Bronchial epithelial cell (primary cell): Measurements from ENCODE around the gene TFF2. TPM values are rescaled to one million over a fixed set of nuclear protein-coding genes. Genes with fewer than 3 reads are reported as not detected.

ENCODE experiments used
- DNase-seq: peaks from one replicate; pipeline ENCODE4 v3.0.0-alpha.2; 2010; ENCODE audit warnings: low read depth
- FAIRE-seq: peaks from 2 replicates; lab custom pipeline; 2011; peaks lifted over from hg19 to GRCh38; lab: Jason Lieb, UNC
- H3K27me3 ChIP-seq: 2 replicates; pipeline ENCODE4 v1.5.1; 2011; ENCODE audit warnings: low read length; ENCODE audit not compliant: control insufficient read depth, insufficient read depth
- H3K36me3 ChIP-seq: 2 replicates; pipeline ENCODE4 v1.5.1; 2011; ENCODE audit warnings: low read length; ENCODE audit not compliant: control insufficient read depth, insufficient read depth
- H3K4me3 ChIP-seq: 2 replicates; pipeline ENCODE4 v1.5.1; 2011; ENCODE audit warnings: mild to moderate bottlenecking, low read depth, low read length, control low read depth
- CTCF ChIP-seq: IDR thresholded peaks from 2 replicates; pipeline ENCODE4 v1.5.1; 2011; ENCODE audit warnings: mild to moderate bottlenecking, moderate library complexity, low read length, control low read depth, inconsistent platforms; ENCODE audit not compliant: insufficient read depth, severe bottlenecking
- total RNA-seq: library from RNA; depleted of rRNA; stranded (reverse); fragments of >200 nt; gene quantifications from 2 replicates; pipeline ENCODE4 v1.2.1, GENCODE V29; 2014

Gene TFF2
- total RNA-seq, 1 donor from 2014 or later: not detected

DNA sequence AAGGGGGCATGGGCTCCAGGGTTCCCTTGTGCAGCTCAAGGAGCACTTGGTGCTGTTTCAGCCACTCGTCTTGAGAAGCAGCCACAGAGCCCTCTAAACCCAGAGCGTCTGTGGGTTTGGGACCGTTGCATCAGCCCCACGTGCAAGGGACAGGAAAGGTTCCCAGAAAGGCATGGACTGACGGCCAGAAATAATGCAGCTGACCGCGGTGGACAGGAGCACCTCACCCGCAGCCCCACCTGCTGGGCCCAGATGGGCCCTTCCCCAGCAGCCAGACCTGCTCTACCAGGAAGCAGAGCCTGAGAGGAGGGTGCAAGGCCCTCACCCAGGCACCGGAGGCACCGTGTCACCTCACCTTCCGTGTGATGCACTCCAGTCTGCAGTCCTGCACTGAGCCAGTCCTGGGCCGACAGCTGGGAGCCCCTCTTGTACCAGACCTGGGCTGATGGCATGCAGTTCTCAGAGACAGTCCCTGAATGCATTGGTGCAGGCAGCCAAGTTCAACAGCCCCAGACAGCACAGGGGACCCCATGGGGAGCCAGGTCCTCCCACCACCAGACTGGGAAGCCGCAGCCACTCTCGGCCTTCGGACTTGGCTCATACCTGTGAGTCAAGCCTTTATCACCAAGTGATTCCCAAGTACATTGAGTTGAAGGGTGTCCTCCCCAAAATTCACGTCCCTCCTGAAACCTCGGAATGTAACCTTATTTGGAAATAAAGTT is 30.8 kb downstream of the TFF2 start:
- DNase-seq (no peak), FAIRE-seq (no peak)
- Histone ChIP-seq H3K27me3 (no peaks in the 10 kb centered on the region), H3K36me3 (no peaks in the 10 kb centered on the region), H3K4me3 (no peak overlapping the region)
- TF ChIP-seq CTCF: no peak

DNA sequence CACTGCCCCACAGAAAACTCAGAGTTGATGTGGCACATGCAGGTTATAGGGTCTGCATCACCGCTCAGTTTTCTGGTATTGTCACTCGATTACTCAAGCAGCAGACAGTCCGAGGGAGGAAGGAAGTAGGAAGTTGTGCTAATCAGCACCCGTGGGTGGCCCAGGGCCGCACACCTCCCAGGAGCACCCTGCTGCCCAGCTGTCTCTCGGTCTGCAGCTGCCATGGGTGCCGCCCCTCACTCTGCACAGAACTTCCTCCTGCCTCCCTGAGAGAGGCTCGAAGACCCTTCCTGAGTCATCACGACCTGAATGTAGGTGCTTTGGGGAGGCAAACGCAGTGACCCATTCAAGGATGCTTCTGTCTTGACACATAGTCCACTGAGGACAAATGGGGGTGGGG is 31.4 kb downstream of the TFF2 start:
- no peaks in the 10 kb centered on the region for H3K36me3 ChIP-seq
- no peak overlapping the region for H3K4me3 ChIP-seq
- DNase-seq (no peak), FAIRE-seq (no peak)
- no peak for TF ChIP-seq CTCF
- H3K27me3 ChIP-seq: no peaks in the 10 kb centered on the region

DNA sequence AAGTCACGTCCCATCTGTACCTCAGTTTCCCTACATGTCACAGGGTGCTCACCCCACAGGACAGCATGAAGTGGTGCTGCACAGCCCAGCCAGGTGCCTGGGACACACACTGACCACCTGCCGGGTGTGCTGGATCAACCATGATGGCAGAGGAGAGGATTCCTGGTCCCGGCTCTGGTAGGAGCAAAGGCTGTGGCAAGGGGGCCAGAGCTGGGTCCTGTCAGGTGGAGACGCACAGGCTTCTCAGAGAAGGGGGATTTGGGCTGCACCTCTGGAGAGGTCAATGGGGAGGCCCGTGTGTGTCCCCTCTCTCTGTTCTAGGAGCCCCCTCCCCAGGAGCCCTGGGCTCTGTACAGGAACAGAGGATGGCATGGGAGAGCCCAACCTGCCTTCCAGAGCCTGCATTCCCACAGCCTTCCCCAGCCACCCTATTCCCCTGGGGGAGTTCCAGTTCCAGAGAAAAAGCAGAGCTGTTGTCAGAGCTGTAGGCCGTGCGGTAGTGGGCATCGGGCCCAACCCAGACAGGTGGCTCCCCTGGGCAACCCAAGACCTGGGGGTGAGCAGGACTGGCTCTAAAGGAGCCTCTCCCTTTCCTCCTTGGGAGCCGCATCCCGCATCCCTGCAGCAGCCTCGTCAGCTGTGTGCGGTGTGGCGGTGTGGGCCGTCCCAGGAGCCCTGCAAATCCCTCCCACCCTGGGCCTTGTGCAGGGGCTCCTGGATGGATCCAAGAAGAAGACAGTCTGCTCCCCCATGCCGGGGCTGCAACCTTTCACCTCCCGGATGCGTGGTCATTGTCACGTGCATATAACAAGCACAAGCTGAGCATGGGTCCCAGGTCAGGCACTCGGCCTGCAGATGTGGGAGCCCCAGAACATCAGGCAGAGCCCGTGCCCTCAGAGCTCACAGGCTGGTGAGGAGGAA is 32.7 kb downstream of the TFF2 start:
- no peak for DNase-seq
- FAIRE-seq: no peak
- H3K36me3 ChIP-seq: no peaks in the 10 kb centered on the region
- H3K27me3 ChIP-seq: no peaks in the 10 kb centered on the region
- no peak overlapping the region for H3K4me3 ChIP-seq
- no peak for TF ChIP-seq CTCF

DNA sequence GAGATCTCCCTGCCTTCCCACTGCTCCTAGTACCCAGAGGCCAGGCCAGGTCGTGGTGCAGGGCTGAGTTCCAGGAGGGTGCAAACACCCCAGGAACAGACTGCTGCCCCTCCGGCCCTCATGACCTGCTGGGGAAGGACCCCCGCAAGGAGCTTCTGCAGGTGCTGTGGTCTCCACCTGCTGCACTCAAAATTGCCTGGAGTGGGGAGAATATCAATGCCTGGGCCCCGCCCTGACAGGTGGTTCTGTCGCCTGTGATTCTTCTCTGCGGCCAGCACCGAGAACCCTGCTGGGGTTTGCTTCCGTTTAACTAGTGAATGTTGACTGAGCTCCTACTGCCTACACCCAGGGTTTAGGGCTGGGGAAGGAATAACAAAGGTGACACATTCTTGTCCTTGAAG is 33.5 kb downstream of the TFF2 start:
- H3K4me3 ChIP-seq: no peak overlapping the region
- TF ChIP-seq CTCF: no peak
- H3K27me3 ChIP-seq: no peaks in the 10 kb centered on the region
- no peaks in the 10 kb centered on the region for H3K36me3 ChIP-seq
- DNase-seq: no peak
- no peak for FAIRE-seq

- FAIRE-seq: no peak
- Histone ChIP-seq H3K27me3 (no peaks in the 10 kb centered on the region), H3K36me3 (no peaks in the 10 kb centered on the region), H3K4me3 (no peak overlapping the region)
- no peak for TF ChIP-seq CTCF
- DNase-seq: no peak
These were observed 33.9 kb downstream of the TFF2 start for GRCh38 chr21:42316891-42317290.
